ENCODE results near the gene UQCC2. TPM values are rescaled to one million over a fixed set of nuclear protein-coding genes. Genes with fewer than 3 reads are reported as not detected.

The UQCC2 gene

DNA sequence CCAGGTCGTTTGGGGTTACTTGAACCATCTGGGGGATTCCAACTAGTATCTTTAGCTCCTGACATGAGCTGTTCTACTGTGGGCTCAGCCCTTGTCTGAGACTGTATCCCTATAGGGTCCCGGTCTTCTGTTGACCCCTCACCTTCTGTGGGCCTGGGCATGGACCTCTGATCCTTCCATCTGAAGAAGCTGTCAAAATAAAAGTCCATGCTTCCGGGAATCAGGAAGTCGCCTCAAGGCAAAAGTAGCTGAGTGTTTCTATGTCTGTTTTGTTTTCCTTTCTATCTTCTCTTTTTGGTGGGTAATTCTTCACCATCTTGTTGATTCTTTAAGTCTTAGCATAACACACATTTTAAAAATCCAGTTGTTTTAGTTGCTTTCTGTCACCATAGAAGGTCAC is 60.1 kb downstream of the UQCC2 start:
- no peaks in the 10 kb centered on the region for H3K4me1 ChIP-seq (ENCODE audit: control insufficient read depth, insufficient read depth, low read depth, low read length)
- 72% methylated on average over 4 of the region's 4 CpGs for WGBS
- no peak overlapping the region for H2BK15ac ChIP-seq (ENCODE audit: low read depth, poor library complexity, severe bottlenecking)
- no peak for DNase-seq
- H3K9me3 ChIP-seq (ENCODE audit: control insufficient read depth, low read length): no peaks in the 10 kb centered on the region
- no peak overlapping the region for H3K4me3 ChIP-seq (ENCODE audit: insufficient read depth in 1 of 2, low read depth in 1 of 2, low read length in 2 of 2)
- no peak overlapping the region for H3K4ac ChIP-seq (ENCODE audit: low read depth in 1 of 2, low read length in 2 of 2)
- no peak overlapping the region for H3K9ac ChIP-seq (ENCODE audit: low read length)
- no peaks in the 10 kb centered on the region for H3K27me3 ChIP-seq (ENCODE audit: control insufficient read depth in 1 of 2, insufficient read depth in 1 of 2, low read length in 2 of 2)
- no peak overlapping the region for H3K18ac ChIP-seq (ENCODE audit: low read depth in 1 of 2, low read length in 2 of 2)
- H2BK120ac ChIP-seq (ENCODE audit: low read depth, low read length): no peak overlapping the region
- H3K27ac ChIP-seq (ENCODE audit: low read length, poor library complexity, severe bottlenecking): no peak overlapping the region
- peaks cover 15 to 67% of the 10 kb centered on the region in 2 experiments for H3K36me3 ChIP-seq (ENCODE audit: control insufficient read depth in 1 of 2, insufficient read depth in 2 of 2, low read depth in 1 of 2, low read length in 2 of 2)
- H2BK5ac ChIP-seq (ENCODE audit: low read depth, low read length, poor library complexity, severe bottlenecking): no peak overlapping the region
- H4K91ac ChIP-seq (ENCODE audit: low read length): no peak overlapping the region
- no peak overlapping the region for H4K8ac ChIP-seq (ENCODE audit: low read length)
- no peak overlapping the region for H3K4me2 ChIP-seq (ENCODE audit: low read length, poor library complexity, severe bottlenecking)
- no peak overlapping the region for H3K14ac ChIP-seq (ENCODE audit: low read length in 2 of 2)
- no peak overlapping the region for H2AFZ ChIP-seq (ENCODE audit: low read depth, low read length)
- H3K23ac ChIP-seq (ENCODE audit: low read length in 2 of 2): no peak overlapping the region
- peaks cover 21% of the 10 kb centered on the region for H3K79me1 ChIP-seq (replicated peaks; ENCODE audit: low read length, poor library complexity, severe bottlenecking)
- no peak overlapping the region for H2AK5ac ChIP-seq (ENCODE audit: low read length, severe bottlenecking)
- H2BK12ac ChIP-seq (ENCODE audit: low read length in 2 of 2): no peak overlapping the region

Small RNAs within 50 kb of the gene (small RNA-seq; reads per million reads assigned to genes)
- gene MIR3934 (ENCODE audit: low read depth): not detected

All from mesenchymal stem cell (in vitro differentiated cells and primary cell).